Upper lobe of left lung (tissue), 6 donors: ENCODE measurements around the gene ERI3. TPM values are rescaled to one million over a fixed set of nuclear protein-coding genes. Genes with fewer than 3 reads are reported as not detected.

Source experiments
- ATAC-seq, 2 donors: fragments of 200-7000 bp; cut with Tn5 transposase; one replicate each; pipeline ENCODE4 v1.9.1; 2022; ENCODE audit warnings: mild to moderate bottlenecking in 2 of 2, moderate library complexity in 2 of 2; ENCODE audit not compliant: low FRiP score in 2 of 2
- DNase-seq, 2 donors: peaks; one replicate each; pipeline ENCODE4 v3.0.0-alpha.2; 2019 to 2020
- H3K27ac ChIP-seq, 4 donors: fragments of 200-600 bp; sonication (generic); one replicate each; pipeline ENCODE4 v1.5.1; 2016 to 2019
- H3K27me3 ChIP-seq, 4 donors: fragments of 200-600 bp; sonication (generic); one replicate each; pipeline ENCODE4 v1.5.1; 2017 to 2019
- H3K36me3 ChIP-seq, 4 donors: fragments of 200-600 bp; sonication (generic); one replicate each; pipeline ENCODE4 v1.5.1; 2016 to 2019
- H3K4me1 ChIP-seq, 4 donors: fragments of 200-600 bp; sonication (generic); one replicate each; pipeline ENCODE4 v1.5.1; 2018 to 2019
- H3K4me3 ChIP-seq, 4 donors: fragments of 200-600 bp; sonication (generic); one replicate each; pipeline ENCODE4 v1.5.1; 2017 to 2019; ENCODE audit warnings: mild to moderate bottlenecking in 2 of 4, moderate library complexity in 1 of 4
- H3K9me3 ChIP-seq, 4 donors: fragments of 200-600 bp; sonication (generic); one replicate each; pipeline ENCODE4 v1.5.1; 2018 to 2019
- CTCF ChIP-seq, 6 experiments: fragments of 450-650 bp in 4 of 6; fragments of 200-600 bp in 2 of 6; sonication (generic) in 2 of 6; IDR thresholded peaks; one replicate each; pipeline ENCODE4 v1.5.1; 2016 to 2019; ENCODE audit warnings: antibody characterized with exemption in 6 of 6
- EP300 ChIP-seq, 4 donors: sonication (generic); formaldehyde crosslinking; IDR thresholded peaks; one replicate each; pipeline ENCODE4 v1.5.1; 2017; ENCODE audit warnings: antibody characterized with exemption in 4 of 4, control low read depth in 2 of 4
- POLR2A ChIP-seq, 4 donors: fragments of 450-650 bp; IDR thresholded peaks; one replicate each; pipeline ENCODE4 v1.5.1; 2016 to 2017; ENCODE audit warnings: antibody characterized with exemption in 4 of 4, mild to moderate bottlenecking in 2 of 4
- POLR2AphosphoS5 ChIP-seq, 2 donors: sonication (generic); formaldehyde crosslinking; IDR thresholded peaks; one replicate each; pipeline ENCODE4 v1.5.1; 2017; ENCODE audit warnings: antibody characterized with exemption in 2 of 2
- WGBS, 2 donors: methylation state at CpG; one replicate each; pipeline ENCODE4 v1.1.5; 2017 to 2018; 5-methylcytosine and 5-hydroxymethylcytosine counted together
- total RNA-seq, 6 donors: library from RNA; depleted of rRNA in 4 of 6; stranded (reverse); fragments of >200 nt in 4 of 6; gene quantifications; one replicate each; pipeline versions ENCODE4 v1.1.0 to v1.2.1, GENCODE V29; 2016 to 2021
- donor health status: DM: no; HTN: no; CAD: no; lungs with moderate emphysema.
- donor health status: DM: no; HTN: yes; CAD: no; lungs with severe emphysema.

Gene ERI3
- total RNA-seq, 6 donors from 2014 or later: 27.0 to 43.7 (median 39.3) TPM

DNA sequence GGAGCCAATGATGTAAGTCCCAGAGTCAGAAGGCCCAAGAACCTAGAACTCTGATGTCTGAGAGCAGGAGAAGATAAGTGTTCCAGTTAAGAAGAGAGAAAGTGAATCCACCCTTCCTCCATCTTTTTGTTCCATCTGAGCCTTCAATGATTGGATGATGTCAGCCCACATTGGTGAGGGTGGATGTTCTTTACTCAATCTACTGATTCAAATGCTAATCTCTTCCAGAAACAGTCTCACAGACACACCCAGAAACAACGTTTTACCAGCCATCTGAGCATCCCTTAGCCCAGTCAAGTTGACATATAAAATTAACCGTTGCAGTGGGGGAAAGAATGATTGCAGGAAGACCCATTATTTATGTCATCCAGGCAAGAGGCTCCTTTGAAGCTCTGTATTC is 33.5 kb upstream of the ERI3 start:
- no peak overlapping the region for H3K4me3 ChIP-seq
- ATAC-seq: no peak
- no peaks in the 10 kb centered on the region for H3K4me1 ChIP-seq
- WGBS, 2 donors: 62 to 66% methylated on average over 2 of the region's 2 CpGs
- no peak overlapping the region for H3K27ac ChIP-seq
- no peak for TF ChIP-seq POLR2A (IDR thresholded peaks at IDR 0.05)
- TF ChIP-seq POLR2AphosphoS5 (IDR thresholded peaks at IDR 0.05): no peak
- TF ChIP-seq EP300 (IDR thresholded peaks at IDR 0.05): no peak
- no peak for TF ChIP-seq CTCF (IDR thresholded peaks at IDR 0.05)
- no peaks in the 10 kb centered on the region for H3K36me3 ChIP-seq
- no peak for DNase-seq
- H3K27me3 ChIP-seq: no peaks in the 10 kb centered on the region
- no peaks in the 10 kb centered on the region for H3K9me3 ChIP-seq

- no peaks in the 10 kb centered on the region for H3K4me1 ChIP-seq
- no peak overlapping the region for H3K4me3 ChIP-seq
- 69 to 78% methylated on average over 1 to 3 of the region's 3 CpGs for WGBS, 2 donors
- ATAC-seq (no peak), DNase-seq (no peak)
- no peak for TF ChIP-seq EP300 (IDR thresholded peaks at IDR 0.05)
- TF ChIP-seq CTCF (IDR thresholded peaks at IDR 0.05): no peak
- TF ChIP-seq POLR2AphosphoS5 (IDR thresholded peaks at IDR 0.05): no peak
- no peak for TF ChIP-seq POLR2A (IDR thresholded peaks at IDR 0.05)
- no peaks in the 10 kb centered on the region for H3K36me3 ChIP-seq
- H3K27ac ChIP-seq: no peak overlapping the region
- H3K9me3 ChIP-seq: no peaks in the 10 kb centered on the region
- H3K27me3 ChIP-seq: no peaks in the 10 kb centered on the region
These were observed 25.7 kb upstream of the ERI3 start for GRCh38 chr1:44380666-44381177.

DNA sequence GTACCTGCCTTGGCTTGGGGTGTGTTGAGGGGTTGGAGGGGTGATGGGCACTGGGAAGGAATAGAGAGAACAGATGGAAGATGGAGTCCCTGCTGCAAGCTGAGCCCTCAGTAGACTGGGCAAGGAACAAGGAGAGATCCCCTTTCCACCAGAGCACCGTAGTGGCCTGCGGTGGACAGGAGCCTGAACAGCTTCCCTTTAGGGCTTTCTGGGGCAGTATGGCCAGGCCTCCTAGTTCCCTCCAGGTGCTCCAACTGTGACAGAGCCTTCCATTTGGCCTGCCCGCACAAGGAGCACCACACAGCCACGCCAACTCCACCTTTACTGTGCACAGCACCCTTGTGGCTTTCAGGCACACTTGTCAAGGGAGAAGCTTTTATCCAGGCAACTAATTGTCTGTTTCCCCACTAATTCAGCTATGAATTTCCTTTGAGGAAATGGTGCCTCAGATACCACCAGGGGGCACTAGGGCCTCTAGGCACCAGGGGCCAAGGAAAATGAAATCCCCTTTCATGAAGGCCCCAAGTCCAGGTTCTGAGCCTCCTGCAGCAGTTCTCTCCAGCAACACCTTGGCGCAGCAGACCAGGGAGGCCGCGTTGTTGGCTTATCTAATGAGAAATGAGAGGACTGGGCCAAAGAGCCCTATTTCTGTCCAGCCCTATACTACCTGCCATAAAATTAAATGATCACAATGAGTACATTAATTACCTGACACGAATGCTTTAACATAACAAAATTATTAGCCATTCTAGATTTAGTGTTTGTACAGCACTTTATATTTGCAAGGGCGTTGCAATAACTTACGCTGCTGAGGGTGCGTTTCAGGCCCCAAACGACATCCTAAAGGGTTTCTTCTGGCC is 23.1 kb upstream of the ERI3 start:
- Histone ChIP-seq H3K9me3 (no peaks in the 10 kb centered on the region), H3K4me3 (no peak overlapping the region), H3K36me3 (no peaks in the 10 kb centered on the region), H3K27me3 (no peaks in the 10 kb centered on the region), H3K4me1 (no peaks in the 10 kb centered on the region), H3K27ac (no peak overlapping the region)
- TF ChIP-seq CTCF (IDR thresholded peaks at IDR 0.05) (peak; percentile 31 to 75 (median 61)), EP300 (IDR thresholded peaks at IDR 0.05) (no peak)
- WGBS, 2 donors: 58 to 71% methylated on average over 11 to 12 of the region's 12 CpGs
- ATAC-seq (peak in 1 of 2 donors; percentile 71), DNase-seq (peak in 1 of 2 donors; percentile 40)

- ATAC-seq (no peak), DNase-seq (no peak)
- Histone ChIP-seq H3K9me3 (no peaks in the 10 kb centered on the region), H3K4me3 (no peak overlapping the region), H3K27me3 (no peaks in the 10 kb centered on the region), H3K36me3 (no peaks in the 10 kb centered on the region), H3K27ac (no peak overlapping the region), H3K4me1 (no peaks in the 10 kb centered on the region)
- WGBS, 2 donors: 92 to 94% methylated on average over 6 of the region's 6 CpGs
- TF ChIP-seq CTCF (IDR thresholded peaks at IDR 0.05) (no peak), EP300 (IDR thresholded peaks at IDR 0.05) (no peak), POLR2AphosphoS5 (IDR thresholded peaks at IDR 0.05) (no peak), POLR2A (IDR thresholded peaks at IDR 0.05) (no peak)
These were observed 20.5 kb upstream of the ERI3 start for GRCh38 chr1:44375547-44375946.

GRCh38 chr1:44371206-44371605 is 16.1 kb upstream of the ERI3 start:
- no peak for TF ChIP-seq EP300 (IDR thresholded peaks at IDR 0.05)
- TF ChIP-seq POLR2A (IDR thresholded peaks at IDR 0.05): no peak
- TF ChIP-seq POLR2AphosphoS5 (IDR thresholded peaks at IDR 0.05): no peak
- no peak for TF ChIP-seq CTCF (IDR thresholded peaks at IDR 0.05)
- Histone ChIP-seq H3K4me1 (no peaks in the 10 kb centered on the region), H3K4me3 (no peak overlapping the region), H3K9me3 (no peaks in the 10 kb centered on the region), H3K27me3 (no peaks in the 10 kb centered on the region), H3K27ac (no peak overlapping the region), H3K36me3 (no peaks in the 10 kb centered on the region)
- DNase-seq (no peak), ATAC-seq (no peak)
